Activated effector memory CD4-positive, alpha-beta T cell treated with Interleukin-2 at 50 U/mL for 16 hours (primary cell): ENCODE measurements around the gene ABHD12.

ENCODE experiments used
- DNase-seq: peaks from one replicate; pipeline ENCODE4 v3.0.0-alpha.2; 2020

Gene ABHD12

DNA sequence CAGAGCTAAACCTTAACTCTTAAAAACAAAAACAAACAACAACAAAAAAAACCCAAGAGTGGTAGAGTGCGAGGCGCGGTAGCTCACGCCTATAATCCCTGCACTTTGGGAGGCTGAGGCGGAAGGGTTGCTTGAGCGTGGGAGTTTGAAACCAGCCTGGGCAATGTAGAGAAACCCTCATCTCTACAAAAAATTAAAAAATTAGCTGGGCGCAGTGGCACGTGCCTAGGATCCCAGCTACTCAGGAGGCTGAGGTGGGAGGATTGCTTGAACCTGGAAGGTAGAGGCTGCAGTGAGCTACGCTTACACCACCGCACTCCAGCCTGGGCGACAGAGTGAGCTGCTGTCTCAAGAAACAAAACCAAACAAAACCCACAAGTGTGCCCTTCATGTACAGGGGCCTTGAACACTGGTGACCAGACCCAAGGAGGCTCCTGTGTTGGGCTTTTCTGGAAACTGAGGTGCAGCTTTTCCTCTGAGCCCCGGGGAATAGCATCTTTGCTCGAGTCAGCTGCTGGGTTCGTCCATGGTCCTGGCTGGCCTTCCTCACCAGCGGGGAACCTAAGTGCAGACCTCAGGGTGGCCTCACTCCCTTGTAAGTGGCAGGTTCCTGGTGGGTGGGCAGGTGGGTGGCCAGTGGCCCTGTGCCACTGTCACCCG lies 102.9 kb downstream of the ABHD12 start:
- no peak for DNase-seq

DNA sequence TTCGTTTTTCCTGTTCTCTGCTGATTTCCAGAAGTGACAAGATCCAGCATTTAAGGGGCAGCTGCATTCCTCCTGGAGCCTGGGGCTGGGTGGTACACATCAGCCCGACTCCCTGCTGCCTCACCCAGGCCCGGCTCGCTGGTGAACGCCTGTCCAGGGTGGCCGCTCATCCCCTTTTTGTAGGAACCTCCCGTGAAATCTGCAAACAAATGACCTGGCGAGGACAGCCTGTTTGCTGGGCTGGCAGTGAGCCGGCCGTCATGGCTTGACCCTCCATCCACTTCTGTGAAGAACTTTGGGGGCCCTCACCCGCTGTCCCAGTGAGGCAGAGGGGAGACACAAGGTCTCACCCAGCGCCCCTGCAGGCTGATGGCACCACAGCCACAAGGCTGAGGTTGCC lies 103.7 kb downstream of the ABHD12 start:
- DNase-seq, result no peak

- no peak for DNase-seq
These were observed 104.5 kb downstream of the ABHD12 start for GRCh38 chr20:25285856-25286798.

GRCh38 chr20:25285091-25285647 lies 105.5 kb downstream of the ABHD12 start:
- no peak for DNase-seq

- no peak for DNase-seq
These were observed 106.5 kb downstream of the ABHD12 start for GRCh38 chr20:25284131-25284601.

DNA sequence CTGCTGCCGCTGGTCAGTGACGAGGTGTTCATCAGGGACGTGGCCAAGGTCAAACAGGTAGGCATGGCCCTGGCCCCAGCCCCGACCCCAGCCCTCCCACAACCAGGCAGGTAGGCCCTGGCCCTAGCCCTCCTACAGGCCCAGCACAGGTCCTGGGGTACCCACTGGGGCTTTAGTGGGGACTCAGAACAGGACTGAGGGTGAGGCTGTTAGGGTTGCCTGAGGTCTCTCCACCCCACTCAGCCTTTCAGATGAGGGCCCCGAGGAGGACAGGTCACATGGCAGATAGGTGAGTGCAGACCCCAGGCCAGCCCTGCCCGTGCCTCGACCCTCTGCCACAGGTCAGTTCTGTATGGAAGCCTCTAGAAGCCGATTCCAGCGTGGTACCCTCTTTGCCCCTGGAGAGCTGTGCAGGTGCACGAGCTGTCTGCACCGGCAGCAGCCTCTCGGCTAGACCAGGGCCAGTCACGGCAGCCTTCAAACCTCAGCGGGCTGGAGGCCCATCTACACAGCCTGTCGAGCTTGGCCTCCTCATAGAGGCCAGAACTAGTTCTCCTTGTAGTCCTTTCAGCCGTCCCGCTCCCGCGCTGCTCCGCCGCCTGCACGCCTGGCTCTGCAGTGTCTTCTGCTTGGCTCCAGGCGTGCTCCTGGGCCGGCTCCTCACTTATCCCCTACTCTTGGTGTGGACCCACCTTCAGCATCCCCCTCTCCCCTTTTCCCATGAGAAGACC lies 107.2 kb downstream of the ABHD12 start:
- no peak for DNase-seq

DNA sequence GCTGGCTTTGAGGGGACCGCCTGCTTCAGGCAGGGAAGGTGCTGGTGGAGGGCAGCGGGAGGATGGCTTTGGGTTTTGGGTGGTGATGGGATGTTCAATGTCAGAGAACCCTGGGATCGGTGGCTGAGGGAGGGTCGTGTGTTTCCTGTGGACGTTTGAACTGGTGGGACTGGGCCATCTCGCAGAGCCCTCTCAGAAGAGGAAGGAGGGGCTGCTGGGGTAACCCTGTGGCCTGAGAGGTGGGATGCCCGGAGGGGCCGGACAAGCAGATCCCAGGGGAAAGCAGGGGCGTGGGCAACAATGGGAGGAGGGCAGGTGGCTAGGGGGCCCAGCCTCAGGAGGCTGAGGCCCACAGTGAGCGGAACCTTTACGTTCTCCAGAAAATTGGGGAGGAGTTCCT lies 107.8 kb downstream of the ABHD12 start:
- no peak for DNase-seq

GRCh38 chr20:25282034-25282781 lies 108.4 kb downstream of the ABHD12 start:
- no peak for DNase-seq

GRCh38 chr20:25281541-25281991 lies 109.1 kb downstream of the ABHD12 start:
- DNase-seq, result no peak

GRCh38 chr20:25280574-25281535 lies 109.8 kb downstream of the ABHD12 start:
- no peak for DNase-seq

DNA sequence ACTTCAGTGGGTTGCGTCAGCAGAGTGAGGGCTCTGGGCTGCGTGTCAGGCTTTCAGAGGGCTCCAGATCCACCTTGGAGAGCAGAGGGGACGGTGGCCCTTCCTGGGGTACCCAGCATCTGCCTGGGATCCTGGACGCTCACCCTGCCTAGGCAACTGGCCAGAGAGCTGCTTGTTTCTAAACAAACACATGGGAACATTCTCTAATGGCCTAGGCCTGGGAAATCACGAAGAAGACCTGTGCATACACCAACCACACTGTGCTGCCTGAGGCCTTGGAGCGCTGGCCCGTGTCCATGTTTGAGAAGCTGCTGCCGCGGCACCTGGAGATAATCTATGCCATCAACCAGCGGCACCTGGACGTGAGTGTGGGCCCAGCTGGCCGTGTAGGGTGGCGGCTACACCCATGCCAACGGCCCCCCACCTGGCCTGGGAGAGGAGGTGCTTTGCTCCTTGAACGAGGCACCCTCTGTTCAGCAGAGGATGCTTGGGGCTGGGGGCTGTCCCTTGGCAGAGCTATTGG lies 110.5 kb downstream of the ABHD12 start:
- DNase-seq, result no peak

DNA sequence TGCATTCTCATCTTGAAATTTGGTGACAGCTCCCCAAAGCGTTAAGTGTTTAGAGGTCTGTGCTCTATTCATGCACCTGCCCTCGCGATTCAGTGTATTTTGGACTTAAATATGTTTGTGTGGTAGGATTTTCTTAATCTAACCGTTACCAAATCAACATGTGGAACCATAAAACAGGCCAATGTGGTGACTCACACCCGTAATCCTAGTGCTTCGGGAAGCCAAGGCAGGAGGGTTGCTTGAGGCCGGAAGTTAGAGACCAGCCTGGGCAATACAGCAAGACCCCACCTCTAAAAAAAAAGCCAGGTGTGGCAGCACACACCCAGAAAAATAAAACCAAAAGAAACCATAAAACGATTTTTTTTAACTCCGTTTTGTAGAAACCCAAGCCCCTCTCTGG lies 111.2 kb downstream of the ABHD12 start:
- no peak for DNase-seq

GRCh38 chr20:25278636-25279361 lies 111.8 kb downstream of the ABHD12 start:
- DNase-seq, result no peak

DNA sequence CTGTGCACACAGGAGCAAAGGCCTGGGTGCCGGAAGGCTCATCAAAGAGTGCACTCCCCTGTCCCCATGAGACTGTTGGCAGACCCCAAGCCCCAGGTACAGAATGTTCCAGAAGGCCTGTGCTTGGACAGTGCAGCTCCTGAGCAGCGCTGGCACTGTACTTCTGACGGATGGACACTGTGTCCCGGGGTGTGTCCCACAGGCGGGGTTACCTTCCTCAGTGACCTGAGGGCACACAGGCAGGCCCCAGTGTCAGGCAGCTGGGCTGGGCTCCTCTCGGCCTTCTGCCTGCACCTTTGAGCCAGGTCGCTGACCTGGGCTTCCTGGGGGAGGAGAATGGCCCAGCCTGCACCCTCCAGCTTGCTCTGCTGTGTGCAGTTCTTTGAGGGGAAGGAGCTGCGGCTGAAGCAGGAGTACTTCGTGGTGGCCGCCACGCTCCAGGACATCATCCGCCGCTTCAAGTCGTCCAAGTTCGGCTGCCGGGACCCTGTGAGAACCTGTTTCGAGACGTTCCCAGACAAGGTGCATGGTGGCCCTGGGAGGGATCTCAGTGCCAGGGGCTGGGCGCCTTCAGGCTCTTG lies 112.6 kb downstream of the ABHD12 start:
- no peak for DNase-seq

DNA sequence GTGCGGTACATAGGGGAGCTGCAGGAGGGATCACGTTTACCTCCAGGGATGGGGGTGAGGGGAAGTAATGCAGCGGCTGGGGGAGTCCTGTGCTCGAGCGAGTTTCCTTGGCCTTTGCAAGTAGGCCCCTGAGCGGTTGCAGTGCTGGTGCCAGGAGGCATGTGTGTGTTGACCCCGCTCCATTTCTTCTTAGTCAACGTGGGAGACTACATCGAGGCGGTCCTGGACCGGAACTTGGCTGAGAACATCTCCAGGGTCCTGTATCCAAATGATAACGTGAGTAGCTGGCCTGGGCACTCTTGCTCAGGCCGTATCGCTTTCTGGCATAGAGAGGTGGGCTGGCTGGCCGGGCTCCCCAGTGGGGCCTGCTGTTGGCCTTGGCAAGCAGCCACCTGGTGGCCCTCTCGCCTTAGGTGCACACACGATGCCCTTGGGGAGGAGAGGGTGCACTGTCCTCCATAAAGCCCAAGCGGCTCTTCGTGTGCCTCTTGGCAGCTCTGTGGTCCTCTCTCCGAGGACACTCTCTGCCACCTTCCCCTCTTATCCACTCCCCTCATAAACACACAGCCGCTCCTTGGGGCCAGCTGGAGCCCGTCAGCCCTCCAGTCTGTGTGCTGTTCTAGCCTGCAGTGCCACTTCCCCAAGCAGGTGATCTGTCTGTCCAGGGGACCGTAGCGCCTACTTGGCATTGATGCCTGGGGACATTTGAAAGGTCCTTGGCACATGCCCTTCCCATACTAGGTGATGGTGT lies 113.4 kb downstream of the ABHD12 start:
- no peak for DNase-seq

GRCh38 chr20:25276533-25277050 lies 114.0 kb downstream of the ABHD12 start:
- DNase-seq, result no peak

DNA sequence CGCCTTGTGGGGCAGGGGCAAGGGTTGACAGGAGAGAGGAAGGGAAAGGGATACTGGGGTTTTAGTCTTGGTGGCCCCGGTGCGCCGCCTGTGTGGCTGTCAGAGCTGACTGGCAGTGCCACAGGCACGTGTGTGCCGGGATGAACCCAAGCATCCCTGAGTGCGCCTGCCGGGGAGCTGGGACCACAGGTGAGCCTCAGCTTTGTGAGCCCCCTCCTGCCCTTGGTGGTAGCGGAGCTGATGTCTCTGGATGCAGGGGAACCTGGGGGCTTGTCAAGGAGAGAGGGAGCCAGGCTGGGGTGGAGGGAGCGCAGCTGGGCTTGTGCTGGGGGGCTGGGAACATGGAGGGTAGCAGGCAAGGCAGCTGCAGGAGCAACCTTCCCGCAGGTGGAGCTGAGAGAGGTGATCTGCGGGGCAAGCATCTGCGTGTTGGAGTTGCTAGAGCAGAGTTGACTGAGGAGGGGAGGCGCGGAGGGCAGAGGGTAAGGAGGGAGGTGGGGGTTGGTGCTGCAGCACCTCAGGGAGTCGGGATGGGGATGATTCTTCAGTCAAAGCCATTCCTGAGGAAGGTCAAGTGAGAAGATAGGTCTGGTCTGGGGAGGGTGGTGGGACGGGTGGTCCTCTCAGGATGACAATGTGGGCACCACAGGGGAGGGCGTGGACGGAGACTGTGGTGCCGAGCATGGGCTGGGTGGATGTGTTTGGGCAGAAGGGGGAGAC lies 114.7 kb downstream of the ABHD12 start:
- no peak for DNase-seq
